Stimulated activated CD8-positive, alpha-beta memory T cell treated with anti-CD3 and anti-CD28 coated beads, Interleukin-7, amount 100 ng/mL, for 4 hours (primary cell): ENCODE data around the gene CDKN1B.
"Not testable (repeated sequence)": the region's sequence is repeated elsewhere in the genome, so short reads cannot be mapped to it uniquely, and the experiment has no call there.

Source experiments
- DNase-seq, 2 donors: peaks; one replicate each; pipeline ENCODE4 v3.0.0-alpha.2; 2020; ENCODE audit warnings: low read depth in 2 of 2

The CDKN1B gene

DNA sequence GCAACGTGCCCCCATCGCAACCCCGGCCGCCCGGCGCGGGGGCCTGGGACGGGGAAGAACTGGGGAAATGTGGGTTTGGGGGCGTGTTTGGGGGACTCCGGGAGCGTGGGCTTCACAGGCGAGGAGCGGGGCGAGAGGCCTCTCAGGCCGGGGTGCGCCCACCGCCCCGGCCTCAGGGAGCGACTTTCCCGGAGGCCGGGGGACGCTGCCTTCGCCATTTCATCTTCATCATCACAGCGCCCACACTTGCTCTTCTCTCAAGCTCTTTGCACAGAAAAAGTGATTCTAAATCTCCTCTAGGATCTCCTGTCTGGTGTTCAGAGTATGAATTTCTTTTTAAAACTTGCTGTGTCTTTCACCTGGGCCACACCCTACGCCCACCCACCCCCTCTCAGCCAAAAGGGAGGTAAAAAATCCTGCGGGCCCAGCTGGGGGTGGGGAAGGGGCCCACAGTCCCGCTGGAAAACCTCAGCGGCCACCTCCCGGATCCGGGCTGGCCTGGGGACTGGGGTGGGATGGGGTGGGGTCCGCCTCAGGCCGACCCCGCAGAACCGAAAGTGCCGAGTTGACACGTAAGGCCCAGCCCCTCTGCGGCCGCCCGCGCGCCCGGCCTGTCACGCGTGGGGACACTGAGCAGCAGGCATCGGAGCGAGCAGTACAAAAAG, 7.4 kb downstream of the CDKN1B start:
- peak in 1 of 2 donors; percentile 36 for DNase-seq

DNA sequence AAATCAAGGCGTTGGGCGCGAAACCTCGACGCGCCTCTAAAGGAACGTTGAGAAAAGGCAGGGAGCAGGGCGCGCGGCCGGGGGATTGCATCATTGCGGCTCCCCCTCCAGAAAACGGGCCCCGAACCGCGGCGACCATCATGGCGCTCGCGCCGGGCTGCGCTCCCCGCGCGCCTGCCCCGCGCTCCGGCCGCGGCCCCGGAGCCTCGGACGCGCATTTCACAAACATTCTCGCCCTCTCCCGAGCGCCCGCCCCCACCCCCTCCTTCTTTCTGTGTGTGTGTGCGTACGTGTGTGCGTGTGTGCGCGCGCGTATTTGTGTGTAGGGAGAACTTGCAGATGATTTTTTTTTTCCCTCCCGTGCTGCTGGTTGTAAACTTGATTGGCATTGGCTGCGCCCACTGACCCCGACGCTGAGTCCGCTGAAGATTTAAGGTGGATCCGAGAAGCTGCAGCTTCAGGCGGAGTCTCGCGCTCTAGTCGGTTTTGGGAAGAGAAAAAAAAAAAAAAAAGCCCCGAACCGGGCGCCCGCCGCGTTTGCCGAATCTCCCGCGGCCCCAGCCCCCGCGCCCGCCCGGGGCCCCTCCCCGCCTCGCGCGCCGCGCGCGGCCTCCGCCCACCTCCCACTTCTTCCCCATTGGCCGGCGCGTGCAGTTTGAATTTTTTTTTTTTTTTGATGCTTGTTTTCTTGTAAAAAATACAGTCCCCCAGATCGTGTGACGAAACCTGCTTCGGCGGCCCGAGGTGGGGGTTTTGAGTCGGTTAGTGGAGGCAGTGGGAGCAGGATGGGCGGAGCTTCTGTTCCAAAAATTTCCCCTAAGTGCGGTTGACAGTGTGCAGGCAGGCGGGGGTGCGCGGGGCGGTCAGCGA, 8.2 kb downstream of the CDKN1B start:
- DNase-seq, result peak; percentile 87 to 94

DNA sequence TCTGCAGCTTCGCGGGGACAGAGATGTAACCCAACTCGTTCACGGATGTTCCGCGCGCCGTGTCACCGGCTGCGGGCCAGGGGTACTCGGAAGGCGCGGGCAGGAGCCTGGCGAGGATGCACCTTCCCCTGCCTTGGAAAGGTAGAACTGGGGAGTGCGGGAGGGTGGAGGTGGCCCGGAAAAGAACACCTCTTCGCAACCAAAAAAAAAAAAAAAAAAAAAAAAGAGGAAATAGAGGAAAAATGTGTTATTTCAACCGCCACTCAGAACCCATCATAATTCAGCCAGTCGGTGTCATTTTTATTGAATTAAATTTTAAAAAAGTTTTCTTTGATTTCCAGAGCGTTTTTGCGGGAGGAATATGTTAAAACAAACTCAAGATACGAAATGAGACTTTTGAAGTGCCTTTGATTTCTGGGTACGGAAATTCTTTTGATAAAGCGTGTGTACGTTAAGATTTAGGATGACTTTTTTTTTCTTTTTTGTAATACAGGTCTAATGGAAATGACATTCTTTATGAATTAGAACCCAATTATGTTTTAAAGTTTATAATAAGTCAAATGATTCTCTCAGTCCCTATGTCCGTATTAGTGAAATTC, 8.9 kb downstream of the CDKN1B start:
- no peak for DNase-seq

DNA sequence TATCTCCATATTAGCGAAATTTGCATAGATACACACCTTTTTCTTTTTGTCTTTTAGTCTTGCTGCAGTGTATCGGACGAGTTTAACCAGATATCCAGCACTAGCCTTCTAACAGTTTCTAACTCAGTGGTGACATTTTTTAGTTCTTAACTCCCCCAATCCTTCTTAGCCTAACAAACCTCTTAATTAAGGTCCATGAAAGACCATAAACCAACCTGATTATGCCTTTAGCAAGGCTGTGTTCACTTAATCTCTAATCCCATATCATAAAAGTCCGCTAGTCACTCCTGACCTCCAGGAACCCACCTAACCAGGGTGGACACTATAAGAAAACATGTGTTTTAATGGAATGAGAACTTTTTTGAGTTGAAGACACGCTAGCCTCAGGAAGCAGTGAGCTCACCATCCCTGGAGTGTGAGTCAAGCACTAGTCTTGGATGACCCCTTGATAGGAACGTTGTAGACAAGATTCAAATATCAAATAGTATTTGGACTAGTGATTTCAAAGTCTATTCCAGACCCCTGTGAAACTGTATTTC, 9.5 kb downstream of the CDKN1B start:
- no peak for DNase-seq

DNA sequence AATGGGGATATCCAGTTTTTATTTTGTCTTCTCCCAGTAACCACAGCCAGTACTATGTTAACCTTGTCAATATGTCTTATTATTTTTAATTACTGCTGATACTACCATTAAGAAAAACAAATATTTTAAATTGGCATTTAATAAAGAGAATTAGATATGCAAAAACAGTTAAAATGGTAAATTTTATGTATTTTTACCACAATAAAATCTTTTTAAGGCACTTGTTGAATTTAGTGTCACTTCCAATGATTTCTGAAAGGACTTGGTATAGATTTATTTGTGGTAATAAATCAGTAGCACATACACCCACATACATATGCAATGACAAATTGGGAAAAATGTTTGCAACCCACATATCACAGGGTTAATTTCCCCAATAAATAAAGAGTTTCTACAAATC, 14.0 kb downstream of the CDKN1B start:
- no peak for DNase-seq

DNA sequence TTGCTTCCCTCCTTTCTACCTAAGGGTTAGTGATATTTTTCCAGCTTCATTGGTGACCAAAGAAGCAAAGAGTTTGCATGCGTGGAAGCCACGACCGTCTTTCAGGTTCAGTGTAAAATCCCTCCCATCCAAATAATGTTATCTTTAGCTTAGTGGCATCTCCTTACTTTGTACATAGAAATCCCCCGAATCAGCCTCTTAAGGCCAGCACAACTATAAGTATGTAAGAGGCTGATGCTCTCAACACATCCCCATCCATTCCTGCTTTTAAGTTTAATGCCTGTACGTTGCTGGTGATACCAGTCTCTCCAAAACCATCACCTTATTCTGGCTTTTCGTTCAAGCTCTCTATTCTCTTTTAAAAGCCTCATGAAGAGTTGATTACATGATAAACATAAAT, 14.6 kb downstream of the CDKN1B start:
- DNase-seq, result no peak

DNA sequence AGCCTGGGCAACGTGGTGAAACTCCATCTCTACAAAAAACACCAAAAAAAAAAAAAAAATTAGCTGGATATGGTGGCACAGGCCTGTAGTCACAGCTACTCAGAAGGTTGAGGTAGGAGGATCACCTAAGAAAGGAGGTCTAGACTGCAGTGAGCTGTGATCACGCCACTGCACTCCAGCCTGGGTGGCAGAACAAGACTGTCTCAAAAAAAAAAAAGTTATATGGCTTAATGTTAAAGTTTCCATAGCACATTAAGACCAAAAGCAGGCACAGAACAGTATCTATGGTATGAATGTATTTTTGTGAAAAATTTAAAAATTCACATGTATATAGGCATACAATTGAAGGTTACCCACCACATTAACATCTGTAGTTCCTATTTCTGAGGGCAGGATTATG, 15.9 kb downstream of the CDKN1B start:
- DNase-seq, result no peak

DNA sequence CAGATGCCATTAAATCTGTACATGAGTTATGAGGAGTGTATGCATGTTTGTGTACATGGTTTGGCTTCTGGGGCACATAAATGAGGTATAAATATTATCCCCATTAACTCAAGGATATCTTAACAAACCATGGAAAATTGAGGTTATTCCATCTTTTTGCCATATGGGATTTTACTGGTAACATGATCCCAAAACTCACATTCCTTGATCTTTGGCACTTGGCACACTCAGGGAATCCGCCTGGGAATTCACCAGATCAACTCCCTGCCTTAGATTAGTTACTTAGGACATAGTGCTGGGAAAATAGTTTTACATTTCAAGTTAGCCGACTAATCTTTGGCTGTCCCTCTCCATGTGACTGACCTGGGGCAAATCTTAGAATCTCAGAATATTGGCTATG, 16.9 kb downstream of the CDKN1B start:
- no peak for DNase-seq

DNA sequence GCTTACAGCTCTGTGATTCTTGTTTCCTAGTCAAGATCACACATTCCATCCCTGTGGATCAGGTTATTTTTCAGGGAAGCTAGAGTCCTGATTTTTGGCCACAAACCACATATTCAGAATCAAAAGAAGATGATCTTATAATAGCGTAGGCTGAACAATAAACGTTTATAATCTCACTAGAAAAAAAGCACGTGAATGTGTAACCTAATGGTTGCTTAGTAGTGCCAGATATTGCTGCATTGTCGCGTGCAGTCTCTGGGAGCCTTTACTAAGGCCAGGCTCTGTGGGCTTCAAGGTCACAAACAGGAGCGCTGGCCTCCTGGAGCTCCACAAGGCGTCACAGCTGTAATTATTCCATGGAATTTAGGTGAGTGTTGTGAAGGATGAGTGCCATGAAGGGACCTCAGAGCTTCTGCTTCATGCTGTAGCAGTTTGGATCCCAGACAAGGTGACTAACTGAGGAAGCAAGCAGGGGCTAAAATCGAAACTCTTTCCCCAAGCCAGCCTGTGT, 17.4 kb downstream of the CDKN1B start:
- DNase-seq, result no peak

DNA sequence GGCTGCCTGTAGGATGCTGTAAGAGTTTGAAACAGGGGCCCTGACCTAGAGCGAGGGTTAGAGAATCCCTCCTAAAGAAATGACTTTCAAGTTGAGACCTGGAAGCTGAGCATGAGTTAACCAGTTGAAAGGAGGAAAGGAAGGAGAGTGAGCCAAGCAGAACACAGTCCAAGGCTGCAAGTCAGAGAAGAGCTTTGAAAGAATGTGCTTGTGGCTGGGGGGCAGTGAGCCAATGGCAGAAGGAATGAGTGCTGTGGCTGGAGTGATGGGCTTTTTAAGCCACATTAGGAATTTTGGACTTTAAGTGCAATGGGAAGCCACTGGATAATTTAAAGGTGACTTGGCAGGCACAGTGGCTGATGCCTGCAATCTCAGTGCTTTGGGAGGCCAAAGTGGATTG, 18.1 kb downstream of the CDKN1B start:
- no peak for DNase-seq

DNA sequence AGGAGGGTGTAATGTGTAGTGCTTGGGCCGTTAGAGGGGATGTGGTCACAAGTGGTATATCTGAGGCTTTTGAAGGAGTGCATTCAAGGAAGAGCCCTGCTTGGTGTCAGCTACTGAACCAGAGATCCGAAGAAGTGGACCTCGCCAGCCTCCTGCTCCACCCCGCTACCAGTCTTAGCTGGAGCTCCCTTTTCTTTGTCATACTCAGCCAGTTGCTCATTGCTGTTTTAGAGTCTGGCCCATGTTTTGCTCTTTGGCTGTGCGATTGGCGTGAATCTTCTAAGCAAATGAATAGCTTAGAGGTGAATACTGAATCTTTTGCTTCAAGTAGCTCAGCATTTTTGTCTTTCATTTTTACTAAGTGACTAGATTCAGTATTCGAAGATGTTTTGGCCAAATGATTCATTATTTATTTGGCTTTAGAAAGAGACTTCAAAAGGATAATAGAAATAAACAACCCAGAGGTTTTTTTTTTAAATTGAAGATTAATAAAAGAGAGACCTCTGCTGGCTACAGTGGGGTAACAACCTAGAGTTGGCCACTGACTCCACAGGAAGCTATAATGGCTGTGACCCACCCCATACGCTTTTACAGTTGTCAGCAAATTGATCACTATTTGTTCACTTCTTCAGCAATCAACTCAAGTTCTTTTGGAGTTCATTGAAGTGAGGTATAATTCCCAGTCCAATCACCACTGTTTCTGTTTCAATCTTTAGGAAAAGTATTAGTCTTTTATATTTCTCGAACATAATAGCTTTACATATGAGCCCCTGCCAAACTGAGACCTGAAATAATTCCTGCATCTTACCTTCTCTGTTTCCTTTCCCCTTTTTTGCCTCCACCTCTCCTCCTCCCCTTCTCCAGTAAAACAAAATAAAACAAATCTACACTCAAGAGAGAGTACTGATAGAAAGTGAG, 19.9 kb downstream of the CDKN1B start:
- peak in 1 of 2 donors; percentile 12 for DNase-seq

DNA sequence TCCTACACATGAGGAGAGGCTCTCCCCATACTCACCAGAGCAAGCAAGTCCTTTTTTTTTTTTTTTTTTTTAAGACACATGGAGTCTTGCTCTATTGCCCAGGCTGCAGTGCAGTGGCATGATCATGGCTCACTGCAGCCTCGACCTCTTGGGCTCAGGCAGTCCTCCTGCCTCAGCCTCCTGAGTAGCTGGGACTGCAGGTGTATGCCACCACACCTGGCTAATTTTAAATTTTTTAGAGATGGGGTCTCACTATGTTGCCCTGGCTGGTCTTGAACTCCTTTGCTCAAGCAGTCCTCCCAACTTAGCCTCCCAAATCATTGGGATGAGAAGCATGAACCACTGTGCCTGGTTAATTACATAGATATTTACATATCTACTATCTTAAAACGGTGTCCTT, 21.0 kb downstream of the CDKN1B start:
- not testable (repeated sequence) for DNase-seq

DNA sequence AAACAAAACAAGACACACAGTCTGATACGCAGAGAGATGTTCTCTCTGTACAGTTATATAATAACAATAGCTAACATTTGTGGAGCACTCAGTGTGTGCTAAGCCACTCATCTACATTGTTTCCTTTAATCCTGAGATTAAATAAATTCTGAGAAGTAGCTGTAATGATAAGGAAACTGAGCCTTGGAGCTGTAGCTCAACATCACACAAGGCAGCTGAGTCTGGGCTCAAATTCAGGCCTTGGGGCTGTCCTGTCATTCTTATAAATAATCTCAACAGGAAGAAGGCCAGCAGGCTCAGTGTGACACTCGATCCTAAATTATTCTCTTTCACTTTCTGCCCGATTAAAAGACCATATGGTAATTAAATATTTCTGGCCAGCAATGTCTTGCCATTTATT, 24.5 kb downstream of the CDKN1B start:
- DNase-seq, result no peak

DNA sequence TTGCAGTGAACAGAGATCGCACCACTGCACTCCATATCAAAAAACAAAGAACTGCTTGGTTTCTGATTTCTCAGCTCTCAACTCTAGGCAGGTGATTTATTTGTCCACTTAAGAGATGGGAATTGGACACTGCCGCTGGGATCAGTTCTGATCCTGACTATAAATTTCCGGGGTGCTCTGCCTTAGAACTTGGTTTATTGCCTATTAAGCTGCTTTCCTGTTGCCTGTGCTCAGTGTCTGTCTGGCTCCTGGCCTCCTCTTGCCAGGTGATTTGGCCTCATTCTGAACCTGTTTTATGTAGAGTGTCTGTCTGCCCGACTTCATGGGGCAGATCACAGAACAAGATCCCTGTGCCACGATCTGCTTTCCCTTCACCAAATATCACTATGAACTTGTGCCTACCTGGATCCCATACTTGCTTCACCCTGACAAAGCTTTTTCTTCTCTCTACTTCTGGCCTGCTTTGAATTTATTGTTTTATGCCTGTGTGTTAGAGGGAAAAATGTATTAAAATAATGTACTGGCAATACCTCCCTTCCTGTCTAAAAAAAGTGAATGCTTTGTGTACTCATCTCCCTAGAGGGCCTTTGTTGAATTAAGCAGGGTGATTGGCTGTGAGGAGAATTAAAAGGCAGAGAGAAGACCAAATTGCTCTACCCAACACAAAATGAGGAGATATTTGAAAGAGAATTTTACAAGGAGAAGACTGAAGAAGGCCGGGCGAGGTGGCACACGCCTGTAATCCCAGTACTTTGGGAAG, 27.6 kb downstream of the CDKN1B start:
- DNase-seq, result no peak

DNA sequence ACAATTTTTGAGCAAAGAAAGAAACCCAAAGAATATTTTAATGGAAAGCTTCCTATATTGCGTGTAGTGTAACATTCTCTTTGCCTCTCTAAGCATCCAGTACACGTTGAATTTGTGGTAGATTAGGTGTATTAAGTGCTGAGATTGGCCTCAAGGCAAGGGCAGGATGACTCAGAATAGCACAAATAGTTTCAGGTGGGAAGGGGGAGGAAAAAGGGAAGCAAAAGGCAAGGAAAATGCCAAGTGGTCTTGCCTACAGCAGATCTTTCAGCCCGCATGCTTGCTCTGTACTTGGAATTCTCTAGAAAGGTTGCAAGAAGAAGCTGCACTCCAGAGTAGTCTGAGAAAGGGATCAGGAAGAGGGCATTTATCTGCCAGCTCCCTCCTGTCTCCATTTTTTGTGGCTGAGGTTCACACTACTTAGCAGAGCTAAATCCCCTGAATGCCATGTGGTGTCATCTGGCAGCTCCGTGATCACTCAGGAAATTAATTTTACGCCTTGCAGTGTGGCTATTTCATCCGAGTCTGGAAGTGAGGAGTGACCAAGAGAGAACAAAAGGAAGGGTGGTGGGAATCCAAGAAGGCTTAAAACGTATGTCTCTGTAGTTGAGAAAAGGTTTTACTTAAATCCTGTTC, 28.5 kb downstream of the CDKN1B start:
- no peak for DNase-seq

DNA sequence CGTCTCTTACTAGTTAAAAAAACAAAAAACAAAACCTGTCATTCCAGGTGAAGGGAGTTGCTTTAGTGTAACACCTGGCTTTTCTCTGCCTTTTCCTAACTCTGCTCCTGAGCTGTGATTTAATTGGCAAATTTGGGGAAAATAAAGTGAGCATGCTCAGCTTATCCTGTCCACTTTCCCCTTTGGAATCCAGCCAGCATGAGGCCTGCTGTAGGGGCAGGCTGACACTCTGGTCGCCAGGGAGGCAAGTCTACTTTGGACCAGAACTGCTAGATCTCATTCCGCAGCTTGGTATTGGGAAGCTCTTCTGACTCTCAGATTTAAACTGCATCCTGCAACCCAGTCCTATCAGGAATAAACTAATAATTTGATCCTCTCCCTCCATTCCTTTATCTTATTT, 30.1 kb downstream of the CDKN1B start:
- no peak for DNase-seq

DNA sequence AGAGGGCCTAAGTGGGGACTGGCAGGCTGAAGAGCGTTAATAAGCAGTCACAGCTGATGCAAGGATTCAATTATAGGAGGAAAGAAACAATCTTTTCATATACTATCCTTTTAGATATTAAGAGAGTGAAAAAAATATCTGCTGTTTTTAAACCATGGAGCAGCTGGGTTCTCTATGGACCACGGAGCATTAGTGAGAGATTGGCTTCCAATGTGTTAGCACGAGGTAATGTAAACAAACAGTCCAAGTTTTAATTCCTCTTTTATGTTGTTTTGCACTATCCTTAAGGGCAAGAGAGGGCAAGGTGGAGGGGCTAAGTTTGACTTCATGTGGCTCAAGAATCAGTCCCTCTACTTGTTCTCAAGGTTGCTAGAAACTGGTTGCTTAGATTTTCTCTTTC, 30.9 kb downstream of the CDKN1B start:
- DNase-seq, result no peak

DNA sequence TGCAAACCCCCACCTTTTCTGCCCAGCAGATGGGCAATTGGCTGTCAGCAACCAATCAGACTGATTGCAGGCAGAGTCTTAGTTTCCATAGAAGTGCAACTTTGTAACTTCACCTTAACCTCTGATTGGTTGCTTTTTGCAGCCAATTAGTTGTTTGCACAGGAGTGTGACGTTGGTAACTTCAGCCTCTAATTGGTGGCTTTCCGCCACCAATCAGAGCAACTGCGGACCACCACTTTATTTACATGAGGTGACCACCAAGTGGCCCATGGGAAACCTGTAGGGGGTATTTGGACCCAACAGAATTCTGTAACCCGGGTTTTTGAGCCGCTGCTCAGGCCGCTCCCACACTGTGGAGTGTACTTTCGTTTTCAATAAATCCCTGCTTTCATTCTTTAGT, 32.3 kb downstream of the CDKN1B start:
- no peak for DNase-seq

DNA sequence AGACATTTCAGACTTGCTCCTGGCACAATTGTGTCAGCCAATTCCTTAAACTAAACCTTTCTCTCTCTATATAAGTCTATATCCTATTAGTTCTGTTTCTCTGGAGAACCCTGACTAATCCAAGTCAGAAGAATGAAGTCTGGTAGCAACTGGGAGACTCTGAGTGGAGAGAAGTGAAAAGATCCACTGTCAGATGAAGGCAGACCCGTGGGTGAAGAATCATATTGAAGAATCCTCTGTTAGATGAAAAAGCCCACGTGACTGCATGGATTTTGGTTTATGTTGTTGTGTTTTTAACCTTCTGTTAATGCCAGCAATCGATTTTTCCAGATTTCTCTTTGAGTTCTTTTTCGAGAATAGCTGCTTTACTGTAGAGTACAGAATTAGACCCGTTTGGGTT, 38.8 kb downstream of the CDKN1B start:
- DNase-seq, result no peak

DNA sequence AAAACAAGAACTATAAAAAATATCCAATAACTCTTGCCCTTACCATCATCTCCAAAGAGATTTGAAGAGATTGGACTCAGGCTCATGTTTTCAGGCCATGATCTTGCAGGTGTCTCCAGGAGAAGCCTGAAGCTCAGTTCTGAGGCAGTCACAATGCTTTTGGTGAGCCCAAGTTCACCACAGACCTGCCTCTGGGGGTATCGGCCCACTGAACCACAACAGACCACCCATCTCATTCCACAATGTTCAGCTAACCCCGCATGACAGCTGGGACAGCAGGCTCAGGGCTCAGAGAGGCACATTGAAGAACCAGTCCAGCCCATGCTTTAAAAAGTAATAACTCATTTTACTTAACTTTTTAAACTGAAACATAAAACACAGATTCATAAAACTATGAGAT, 40.0 kb downstream of the CDKN1B start:
- no peak for DNase-seq
